Cortex of kidney (tissue), 1 donor: ENCODE measurements around the gene ZMYM4.
"Not testable (repeated sequence)": the region's sequence is repeated elsewhere in the genome, so short reads cannot be mapped to it uniquely, and the experiment has no call there.

Experiments
- DNase-seq: peaks from one replicate; lab custom pipeline; 2025; lab: John Stamatoyannopoulos, UW

Gene ZMYM4

GRCh38 chr1:35268282-35269200, at the start of gene ZMYM4:
ZMYM4 (plus strand) TSS chr1:35268709; CDS start chr1:35269047, 338 bp downstream.
- DNase-seq, result no peak

GRCh38 chr1:35220976-35221375, 47.5 kb upstream of the ZMYM4 start:
- DNase-seq, result no peak

GRCh38 chr1:35222322-35223083, 46.0 kb upstream of the ZMYM4 start:
- no peak for DNase-seq

DNA sequence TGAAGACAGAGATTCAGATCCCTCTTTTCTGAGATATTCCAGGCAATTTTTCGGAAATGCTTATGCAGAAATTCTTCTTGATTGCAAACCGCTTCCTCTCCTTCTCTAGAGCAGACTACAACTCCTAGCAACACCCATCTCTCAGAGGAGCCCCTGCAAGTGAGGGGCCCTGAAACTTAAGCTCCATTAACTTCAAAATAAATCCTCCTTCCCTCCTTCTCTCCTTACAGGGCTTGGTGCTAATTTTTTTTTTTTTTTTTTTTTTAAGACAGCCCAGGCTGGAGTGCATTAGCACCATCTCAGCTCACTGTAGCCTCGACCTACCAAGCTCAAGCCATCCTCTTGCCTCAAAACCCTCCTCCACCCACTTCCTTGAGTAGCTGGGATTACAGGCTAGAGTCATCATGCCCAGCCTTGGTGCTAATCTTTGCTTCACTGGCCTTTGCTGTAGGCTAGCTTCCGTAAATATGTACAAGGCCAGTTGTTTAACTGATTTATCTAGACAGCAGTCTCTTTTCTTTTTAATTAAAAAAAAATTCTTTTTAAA, 45.4 kb upstream of the ZMYM4 start:
- DNase-seq, result no peak

DNA sequence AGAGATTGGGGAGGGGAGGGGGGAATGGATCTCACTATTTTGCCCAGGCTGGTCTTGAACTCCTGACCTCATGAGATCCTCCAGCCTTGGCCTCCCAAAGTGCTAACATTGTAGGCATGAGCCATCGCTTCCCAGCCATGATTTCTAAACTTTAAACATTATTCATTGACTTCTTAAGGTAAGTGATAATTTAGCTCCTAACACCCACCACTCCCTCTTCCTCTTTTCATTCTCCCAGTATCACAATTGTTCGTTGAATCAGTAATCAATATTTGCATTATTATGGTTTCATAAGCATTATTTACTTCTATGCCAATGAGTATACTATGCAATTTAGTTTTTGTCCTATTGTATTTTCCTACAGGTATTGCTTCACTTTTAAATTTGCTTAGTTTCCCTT, 42.0 kb upstream of the ZMYM4 start:
- DNase-seq, result no peak

GRCh38 chr1:35229587-35230360, 38.7 kb upstream of the ZMYM4 start:
- no peak for DNase-seq

DNA sequence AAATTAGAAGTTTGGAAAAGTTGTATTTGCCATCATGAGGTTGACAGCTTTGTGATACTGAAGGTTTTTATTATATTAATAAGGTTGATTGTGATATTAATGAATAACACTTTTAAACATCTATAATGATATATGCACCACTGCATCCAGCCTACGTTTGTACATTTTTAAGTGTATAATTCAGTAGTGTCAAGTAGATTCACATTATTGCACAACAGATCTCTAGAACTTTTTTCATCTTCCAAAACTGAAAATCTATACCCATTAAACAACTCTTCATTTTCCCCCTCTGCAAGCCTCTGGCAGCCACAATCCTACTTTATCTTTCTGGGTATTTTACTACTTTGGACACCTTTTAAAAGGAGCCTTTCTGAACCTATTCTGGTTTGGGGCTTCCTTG, 37.2 kb upstream of the ZMYM4 start:
- DNase-seq, result no peak

- not testable (repeated sequence) for DNase-seq
Observed at GRCh38 chr1:35236772-35237171, 31.7 kb upstream of the ZMYM4 start.

DNA sequence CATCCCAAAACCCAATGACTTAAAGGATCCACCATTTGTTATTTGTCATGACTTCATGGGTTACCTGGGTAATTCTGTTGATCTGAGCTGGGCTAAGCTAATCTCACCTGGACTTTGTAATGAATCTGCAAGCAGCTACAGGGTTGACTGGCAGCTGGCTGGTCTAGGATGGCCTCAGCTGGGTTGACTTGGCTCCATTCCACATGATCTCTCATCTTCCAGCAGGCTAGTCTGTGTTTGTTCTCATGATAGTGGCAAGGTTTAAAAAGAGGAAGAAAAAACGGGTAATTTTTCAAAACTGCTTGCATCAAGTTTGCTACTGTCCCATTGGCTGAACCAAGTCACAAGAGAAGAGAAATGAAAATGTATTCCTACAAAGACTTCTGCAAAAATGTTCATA, 24.8 kb upstream of the ZMYM4 start:
- DNase-seq, result no peak

- no peak for DNase-seq
Observed at GRCh38 chr1:35247256-35247655, 21.3 kb upstream of the ZMYM4 start.

- DNase-seq, result no peak
Observed at GRCh38 chr1:35253941-35254340, 14.6 kb upstream of the ZMYM4 start.

DNA sequence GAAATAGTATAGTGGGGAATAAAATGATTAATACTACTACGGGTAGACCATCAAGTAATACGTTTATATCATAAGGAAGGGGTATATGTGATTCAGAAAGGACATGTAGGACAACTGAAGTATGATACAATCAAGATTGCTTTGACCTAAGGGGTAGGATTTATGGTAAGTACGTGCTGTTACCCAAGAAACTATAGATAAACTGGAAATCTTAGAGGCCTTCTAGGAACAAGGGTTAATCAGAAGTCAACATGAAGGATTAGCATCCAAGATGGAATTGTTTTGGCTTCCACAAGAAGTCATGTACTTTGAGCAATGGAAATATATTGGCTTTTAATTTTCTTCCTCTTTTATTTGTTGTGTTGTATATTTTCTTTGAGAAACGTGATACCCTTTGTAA, 13.2 kb upstream of the ZMYM4 start:
- DNase-seq, result no peak

GRCh38 chr1:35259561-35259960, 8.9 kb upstream of the ZMYM4 start:
- DNase-seq, result no peak

GRCh38 chr1:35261412-35262120, 6.9 kb upstream of the ZMYM4 start:
- DNase-seq, result no peak

GRCh38 chr1:35264035-35264434, 4.5 kb upstream of the ZMYM4 start:
- DNase-seq, result no peak

GRCh38 chr1:35264871-35265270, 3.6 kb upstream of the ZMYM4 start:
- no peak for DNase-seq

DNA sequence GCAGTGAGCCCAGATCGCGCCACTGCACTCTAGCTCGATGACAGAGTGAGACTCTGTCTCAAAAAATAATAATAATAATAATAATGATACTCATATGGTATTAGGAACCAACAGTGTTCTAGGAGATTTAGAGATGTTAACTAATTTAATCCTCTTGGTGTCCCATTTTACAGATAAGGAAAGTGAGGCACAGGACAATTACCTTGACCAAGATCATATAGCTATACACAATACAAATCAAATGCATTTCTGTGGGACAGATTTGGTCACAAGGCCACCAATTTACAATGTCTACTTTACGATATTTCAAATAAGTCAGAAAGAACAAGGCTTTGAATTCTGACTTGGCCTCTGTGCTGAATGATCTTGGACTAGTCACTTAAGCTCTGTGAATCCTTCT, 2.2 kb upstream of the ZMYM4 start:
- DNase-seq, result no peak

GRCh38 chr1:35269201-35269988, 886 bp downstream of the ZMYM4 start:
- no peak for DNase-seq

DNA sequence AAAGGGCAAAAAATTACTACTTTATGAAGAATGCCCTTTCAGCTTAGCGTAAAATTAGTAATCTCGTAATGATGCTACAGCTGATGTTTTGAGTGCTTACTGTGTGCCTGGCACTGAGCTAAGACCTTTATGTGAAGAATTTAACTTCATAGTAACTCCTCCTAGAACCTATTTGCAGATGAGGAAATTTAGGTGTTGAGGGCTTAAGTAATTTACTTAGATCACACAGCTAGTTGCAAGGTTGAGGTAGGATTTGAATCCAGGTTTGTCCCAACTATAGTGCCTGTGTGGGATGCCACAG, 1.4 kb downstream of the ZMYM4 start:
- DNase-seq, result no peak

GRCh38 chr1:35270836-35271235, 2.3 kb downstream of the ZMYM4 start:
- DNase-seq, result no peak

DNA sequence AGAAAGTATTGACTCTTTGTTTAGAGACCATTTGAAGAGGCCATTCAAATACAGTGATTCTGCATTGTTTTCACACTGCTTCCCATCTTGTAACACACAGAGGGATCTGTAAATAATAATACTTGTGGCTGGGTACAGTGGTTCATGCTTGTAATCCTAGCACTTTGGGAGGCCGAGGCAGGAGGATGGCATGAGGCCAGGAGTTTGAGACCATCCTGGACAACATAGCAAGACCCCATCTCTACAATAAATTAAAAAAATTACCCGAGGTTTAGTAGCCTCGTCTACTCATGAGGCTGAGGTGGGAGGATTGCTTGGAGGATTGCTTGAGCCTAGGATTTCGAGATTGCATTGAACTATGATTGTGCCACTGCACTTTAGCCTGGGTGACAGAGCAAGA, 5.7 kb downstream of the ZMYM4 start:
- DNase-seq, result no peak
